IMR-90 (cell line): Measurements from ENCODE around the gene SLC9A9.

Source experiments
- CEBPB ChIP-seq: IDR thresholded peaks from 2 replicates; pipeline ENCODE4 v1.6.1; 2012; ENCODE audit warnings: low read depth, low read length, improper control_type of control experiment
- CHD1 ChIP-seq: IDR thresholded peaks from 2 replicates; pipeline ENCODE4 v1.6.1; 2012; ENCODE audit warnings: low read depth, low read length, improper control_type of control experiment
- CTCF ChIP-seq: conservative IDR thresholded peaks from 2 replicates; pipeline ENCODE4 v1.5.1; 2012; ENCODE audit warnings: mild to moderate bottlenecking, low read depth, low read length, improper control_type of control experiment
- NFE2L2 ChIP-seq: fragments of 150-350 bp; IDR thresholded peaks from 2 replicates; pipeline ENCODE4 v1.6.1; 2016; ENCODE audit warnings: low read depth, mild to moderate bottlenecking, low read length
- POLR2A ChIP-seq: IDR thresholded peaks from 2 replicates; pipeline ENCODE4 v1.6.1; 2012; ENCODE audit warnings: mild to moderate bottlenecking, low read depth, low read length
- RAD21 ChIP-seq: IDR thresholded peaks from 2 replicates; pipeline ENCODE4 v1.6.1; 2012; ENCODE audit warnings: low read length, improper control_type of control experiment
- SMC3 ChIP-seq: fragments of 150-350 bp; IDR thresholded peaks from 2 replicates; pipeline ENCODE4 v1.6.1; 2016; ENCODE audit warnings: low read depth, mild to moderate bottlenecking, antibody characterized with exemption, low read length, moderate library complexity
- TF ChIP-seq, protein P1 (sequence below): fragments of 150-350 bp; IDR thresholded peaks from 2 replicates; pipeline ENCODE4 v1.6.1; 2016; ENCODE audit warnings: low read depth, mild to moderate bottlenecking, low read length, moderate library complexity, borderline replicate concordance
- TF ChIP-seq, protein P2 (sequence below): fragments of 150-350 bp; IDR thresholded peaks from 2 replicates; pipeline ENCODE4 v1.6.1; 2017; ENCODE audit warnings: mild to moderate bottlenecking, antibody characterized with exemption, low read length, low read depth

- TF ChIP-seq CTCF (no peak), POLR2A (no peak), SMC3 (no peak), RAD21 (no peak), CHD1 (no peak), NFE2L2 (no peak), CEBPB (no peak)
- TF ChIP-seq, protein P1, sequence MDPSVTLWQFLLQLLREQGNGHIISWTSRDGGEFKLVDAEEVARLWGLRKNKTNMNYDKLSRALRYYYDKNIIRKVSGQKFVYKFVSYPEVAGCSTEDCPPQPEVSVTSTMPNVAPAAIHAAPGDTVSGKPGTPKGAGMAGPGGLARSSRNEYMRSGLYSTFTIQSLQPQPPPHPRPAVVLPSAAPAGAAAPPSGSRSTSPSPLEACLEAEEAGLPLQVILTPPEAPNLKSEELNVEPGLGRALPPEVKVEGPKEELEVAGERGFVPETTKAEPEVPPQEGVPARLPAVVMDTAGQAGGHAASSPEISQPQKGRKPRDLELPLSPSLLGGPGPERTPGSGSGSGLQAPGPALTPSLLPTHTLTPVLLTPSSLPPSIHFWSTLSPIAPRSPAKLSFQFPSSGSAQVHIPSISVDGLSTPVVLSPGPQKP: no peak
- TF ChIP-seq, protein P2, sequence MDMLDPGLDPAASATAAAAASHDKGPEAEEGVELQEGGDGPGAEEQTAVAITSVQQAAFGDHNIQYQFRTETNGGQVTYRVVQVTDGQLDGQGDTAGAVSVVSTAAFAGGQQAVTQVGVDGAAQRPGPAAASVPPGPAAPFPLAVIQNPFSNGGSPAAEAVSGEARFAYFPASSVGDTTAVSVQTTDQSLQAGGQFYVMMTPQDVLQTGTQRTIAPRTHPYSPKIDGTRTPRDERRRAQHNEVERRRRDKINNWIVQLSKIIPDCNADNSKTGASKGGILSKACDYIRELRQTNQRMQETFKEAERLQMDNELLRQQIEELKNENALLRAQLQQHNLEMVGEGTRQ: no peak
These were observed 299.3 kb downstream of the SLC9A9 start for GRCh38 chr3:143548861-143549497.
